Right hindlimb (tissue), 1 donor: Measurements from ENCODE around the gene PDAP1.
"Not testable (repeated sequence)": the region's sequence is repeated elsewhere in the genome, so short reads cannot be mapped to it uniquely, and the experiment has no call there.

Source experiments
- DNase-seq: peaks from one replicate; pipeline ENCODE4 v3.0.0-alpha.2; 2018

PDAP1 gene

GRCh38 chr7:99395616-99396327 lies 12.6 kb downstream of the PDAP1 start:
- no peak for DNase-seq

GRCh38 chr7:99394188-99394502 lies 14.3 kb downstream of the PDAP1 start:
- DNase-seq: no peak

GRCh38 chr7:99393355-99394187 lies 14.8 kb downstream of the PDAP1 start:
- peak; percentile 69 for DNase-seq

GRCh38 chr7:99392659-99393354 lies 15.6 kb downstream of the PDAP1 start:
- peak; percentile 82 for DNase-seq

GRCh38 chr7:99392046-99392445 lies 16.4 kb downstream of the PDAP1 start:
- no peak for DNase-seq

GRCh38 chr7:99390941-99391602 lies 17.3 kb downstream of the PDAP1 start:
- no peak for DNase-seq

- DNase-seq: no peak
Measured at GRCh38 chr7:99389772-99390171, 18.6 kb downstream of the PDAP1 start.

GRCh38 chr7:99387912-99388311 lies 20.5 kb downstream of the PDAP1 start:
- DNase-seq: no peak

- not testable (repeated sequence) for DNase-seq
Measured at GRCh38 chr7:99387239-99387635, 21.2 kb downstream of the PDAP1 start.

- DNase-seq: no peak
Measured at GRCh38 chr7:99386584-99387238, 21.7 kb downstream of the PDAP1 start.

GRCh38 chr7:99385564-99385963 lies 22.8 kb downstream of the PDAP1 start:
- no peak for DNase-seq

- no peak for DNase-seq
Measured at GRCh38 chr7:99384523-99384922, 23.9 kb downstream of the PDAP1 start.

GRCh38 chr7:99383791-99384370 lies 24.5 kb downstream of the PDAP1 start:
- DNase-seq: no peak

- DNase-seq: no peak
Measured at GRCh38 chr7:99383203-99383602, 25.2 kb downstream of the PDAP1 start.

GRCh38 chr7:99381664-99382075 lies 26.7 kb downstream of the PDAP1 start:
- no peak for DNase-seq

- no peak for DNase-seq
Measured at GRCh38 chr7:99380823-99381663, 27.4 kb downstream of the PDAP1 start.

GRCh38 chr7:99380032-99380822 lies 28.2 kb downstream of the PDAP1 start:
- no peak for DNase-seq

- not testable (repeated sequence) for DNase-seq
Measured at GRCh38 chr7:99379693-99380031, 28.7 kb downstream of the PDAP1 start.

GRCh38 chr7:99379043-99379577 lies 29.3 kb downstream of the PDAP1 start:
- DNase-seq: peak; percentile 83
